Fibroblast of lung (primary cell): Measurements from ENCODE around the gene SMIM13.

Experiments used
- EZH2 ChIP-seq: IDR thresholded peaks from 2 replicates; pipeline ENCODE4 v1.5.1; 2012; ENCODE audit warnings: low read length, control low read depth, mild to moderate bottlenecking; ENCODE audit errors: missing control alignments
- TF ChIP-seq, protein P1 (sequence below), 2 donors: IDR thresholded peaks in 1 of 2; conservative IDR thresholded peaks in 1 of 2; 1 replicate in 1 of 2; 2 replicates in 1 of 2; pipeline ENCODE4 v1.5.1; 2011 to 2012; ENCODE audit warnings: low read length in 2 of 2, control low read depth in 1 of 2, inconsistent platforms in 1 of 2, low read depth in 1 of 2, mild to moderate bottlenecking in 1 of 2

DNA sequence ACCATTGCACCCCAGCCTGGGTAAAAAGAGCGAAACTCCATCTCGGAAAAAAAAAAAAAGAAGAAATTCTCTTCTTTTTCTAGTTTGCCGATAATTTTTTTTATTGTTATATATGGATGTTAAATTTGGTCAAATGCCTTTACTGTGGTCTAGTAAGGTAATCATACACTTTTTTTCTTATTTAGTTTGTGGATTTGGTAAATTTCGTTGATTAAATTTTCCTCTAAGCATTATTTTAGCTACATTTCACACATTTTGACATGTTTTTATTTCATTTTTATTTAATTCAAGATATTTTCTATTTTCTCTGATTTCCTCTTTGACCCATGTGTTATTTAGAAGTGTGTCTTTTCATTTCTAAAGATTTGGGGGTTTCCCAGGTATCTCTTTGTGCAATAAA, 31.6 kb upstream of the SMIM13 start:
- TF ChIP-seq EZH2, result no peak
- TF ChIP-seq, protein P1, sequence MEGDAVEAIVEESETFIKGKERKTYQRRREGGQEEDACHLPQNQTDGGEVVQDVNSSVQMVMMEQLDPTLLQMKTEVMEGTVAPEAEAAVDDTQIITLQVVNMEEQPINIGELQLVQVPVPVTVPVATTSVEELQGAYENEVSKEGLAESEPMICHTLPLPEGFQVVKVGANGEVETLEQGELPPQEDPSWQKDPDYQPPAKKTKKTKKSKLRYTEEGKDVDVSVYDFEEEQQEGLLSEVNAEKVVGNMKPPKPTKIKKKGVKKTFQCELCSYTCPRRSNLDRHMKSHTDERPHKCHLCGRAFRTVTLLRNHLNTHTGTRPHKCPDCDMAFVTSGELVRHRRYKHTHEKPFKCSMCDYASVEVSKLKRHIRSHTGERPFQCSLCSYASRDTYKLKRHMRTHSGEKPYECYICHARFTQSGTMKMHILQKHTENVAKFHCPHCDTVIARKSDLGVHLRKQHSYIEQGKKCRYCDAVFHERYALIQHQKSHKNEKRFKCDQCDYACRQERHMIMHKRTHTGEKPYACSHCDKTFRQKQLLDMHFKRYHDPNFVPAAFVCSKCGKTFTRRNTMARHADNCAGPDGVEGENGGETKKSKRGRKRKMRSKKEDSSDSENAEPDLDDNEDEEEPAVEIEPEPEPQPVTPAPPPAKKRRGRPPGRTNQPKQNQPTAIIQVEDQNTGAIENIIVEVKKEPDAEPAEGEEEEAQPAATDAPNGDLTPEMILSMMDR (conservative IDR thresholded peaks at IDR 0.05 in 1 of 2, IDR thresholded peaks at IDR 0.05 in 1 of 2; ENCODE audit: low read depth in 1 of 2, low read length in 2 of 2), result no peak
